ENCODE results near the gene PIP4K2C.
"Not testable (repeated sequence)": the region's sequence is repeated elsewhere in the genome, so short reads cannot be mapped to it uniquely, and the experiment has no call there.

Gene PIP4K2C

DNA sequence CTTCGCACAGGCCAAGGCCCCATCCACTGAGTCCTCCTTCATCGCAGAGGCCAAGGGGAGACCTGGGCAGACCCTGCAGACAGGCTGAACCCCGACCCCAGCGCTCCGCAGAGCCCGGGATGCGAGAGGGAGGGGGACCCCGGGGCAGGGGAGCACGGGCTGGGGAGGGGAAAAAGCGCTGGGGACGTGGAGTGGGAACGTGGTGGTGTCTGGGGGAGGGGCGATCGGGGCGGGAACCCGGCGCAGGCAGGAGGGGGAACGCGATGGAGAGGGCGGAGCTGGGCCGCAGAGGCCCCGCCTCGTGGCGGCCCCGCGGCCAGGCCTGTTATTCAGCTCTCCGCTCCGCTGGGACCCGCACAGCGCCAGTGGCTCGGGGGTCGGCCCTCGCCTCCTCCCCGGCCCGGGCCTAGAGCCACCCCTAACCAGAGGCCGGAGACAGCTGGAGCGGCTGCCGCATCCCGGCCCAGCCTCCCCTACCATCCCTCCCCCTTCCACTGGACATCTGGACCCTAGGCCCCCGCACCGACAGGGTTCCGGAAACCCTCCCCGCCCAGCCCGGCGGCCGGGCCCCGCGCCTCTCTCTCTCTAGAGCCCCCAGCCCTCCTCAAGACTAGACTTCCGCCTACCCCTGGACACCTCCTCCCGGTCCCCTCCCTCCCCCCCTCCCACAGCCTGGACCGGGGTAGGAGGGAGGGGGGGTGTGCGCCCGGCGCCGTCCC, 20.3 kb downstream of the PIP4K2C start, which contains the start of gene ARHGEF25:
Gene ARHGEF25 (plus strand): TSS at position 328 of the 719 bp plus-strand sequence. CDS start 460 bp downstream, outside the sequence.
- DNase-seq: peak; percentile 45

DNA sequence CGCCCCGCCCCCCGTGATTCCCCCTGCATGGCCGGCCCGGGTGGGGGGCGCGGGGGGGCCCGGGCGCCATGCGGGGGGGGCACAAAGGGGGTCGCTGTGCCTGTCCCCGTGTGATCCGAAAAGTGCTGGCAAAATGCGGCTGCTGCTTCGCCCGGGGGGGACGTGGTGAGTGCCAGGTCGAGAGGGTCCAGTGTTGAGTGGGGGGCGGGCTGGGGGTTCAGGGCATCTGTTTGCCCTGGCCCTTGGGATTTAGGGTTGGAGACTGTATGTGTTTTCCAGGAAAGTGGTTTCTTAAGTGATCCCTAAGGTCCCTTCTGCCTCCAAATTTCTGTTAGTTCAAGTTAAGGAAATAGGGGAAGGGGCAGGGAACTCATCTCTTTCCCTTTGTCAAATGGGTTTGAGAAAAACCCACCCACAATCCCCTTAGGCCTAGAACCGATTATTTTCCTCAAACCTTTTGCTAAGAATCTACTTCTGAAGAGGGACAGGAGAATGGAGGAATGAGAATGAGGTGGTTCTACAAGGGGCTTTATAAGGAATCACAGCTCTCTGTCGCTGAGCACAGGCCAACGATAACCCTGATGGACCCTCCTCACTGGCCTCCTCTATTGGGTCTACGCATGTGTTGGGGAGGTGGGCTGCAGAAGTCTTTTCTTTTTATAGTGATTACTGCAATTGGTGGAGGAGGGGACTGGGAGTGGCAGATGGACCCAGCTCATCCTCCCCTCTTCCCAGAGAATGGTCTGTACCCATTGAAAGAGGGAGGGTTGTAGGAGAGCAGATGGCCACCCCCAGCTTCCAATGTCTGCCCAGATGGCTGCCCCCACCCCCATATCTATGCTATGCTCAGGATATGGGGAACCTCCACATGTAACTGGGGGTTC, 21.1 kb downstream of the PIP4K2C start:
- no peak for DNase-seq

DNA sequence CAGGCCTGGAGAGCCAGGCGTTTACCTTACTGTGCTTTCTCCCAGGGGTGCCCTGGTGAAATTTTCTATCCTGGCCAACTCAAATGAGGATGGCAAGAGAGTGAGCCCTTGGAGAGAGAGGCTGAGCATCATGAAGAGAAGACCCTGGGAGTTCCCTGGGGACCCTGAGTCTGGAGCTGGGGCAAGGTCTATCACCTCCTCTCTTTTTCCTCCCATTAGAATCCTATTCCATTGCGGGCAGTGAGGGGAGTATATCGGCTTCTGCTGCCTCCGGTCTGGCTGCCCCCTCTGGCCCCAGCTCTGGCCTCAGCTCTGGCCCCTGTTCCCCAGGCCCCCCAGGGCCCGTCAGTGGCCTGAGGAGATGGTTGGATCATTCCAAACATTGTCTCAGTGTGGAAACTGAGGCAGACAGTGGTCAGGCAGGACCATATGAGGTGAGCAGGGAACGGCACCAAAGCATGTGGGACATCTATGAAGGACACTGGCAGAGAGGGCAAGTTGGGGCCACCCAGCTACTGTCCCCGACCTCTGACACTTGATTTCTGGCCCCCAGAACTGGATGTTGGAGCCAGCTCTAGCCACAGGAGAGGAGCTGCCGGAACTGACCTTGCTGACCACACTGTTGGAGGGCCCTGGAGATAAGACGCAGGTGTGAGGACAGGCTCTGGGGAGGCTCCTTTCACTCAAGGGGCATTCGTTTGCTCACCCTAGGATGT, 21.9 kb downstream of the PIP4K2C start:
- no peak for DNase-seq

DNA sequence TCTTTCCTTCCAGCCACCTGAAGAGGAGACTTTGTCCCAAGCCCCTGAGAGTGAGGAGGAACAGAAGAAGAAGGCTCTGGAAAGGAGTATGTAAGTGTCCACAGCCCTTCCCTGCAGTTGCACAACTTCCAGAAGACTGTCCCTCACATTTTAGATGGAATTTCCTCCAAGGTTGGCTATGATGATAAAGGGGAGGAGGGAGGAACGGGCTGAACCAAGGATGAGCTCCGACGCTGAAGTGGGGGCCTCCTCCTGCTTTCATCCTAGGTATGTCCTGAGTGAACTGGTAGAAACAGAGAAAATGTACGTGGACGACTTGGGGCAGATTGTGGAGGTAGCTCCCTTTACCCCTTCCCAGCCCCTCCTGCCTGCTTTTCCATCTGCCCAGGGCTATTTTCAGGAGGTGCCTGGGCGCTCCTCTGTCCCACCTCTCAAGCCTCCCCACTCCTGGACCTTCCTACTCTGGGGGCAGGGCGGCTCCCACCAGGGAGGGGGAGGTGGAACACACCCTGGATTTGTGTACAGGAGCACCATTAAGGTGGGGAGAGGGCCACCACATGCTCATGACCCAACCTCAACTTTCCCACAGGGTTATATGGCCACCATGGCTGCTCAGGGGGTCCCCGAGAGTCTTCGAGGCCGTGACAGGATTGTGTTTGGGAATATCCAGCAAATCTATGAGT, 22.6 kb downstream of the PIP4K2C start:
- no peak for DNase-seq

DNA sequence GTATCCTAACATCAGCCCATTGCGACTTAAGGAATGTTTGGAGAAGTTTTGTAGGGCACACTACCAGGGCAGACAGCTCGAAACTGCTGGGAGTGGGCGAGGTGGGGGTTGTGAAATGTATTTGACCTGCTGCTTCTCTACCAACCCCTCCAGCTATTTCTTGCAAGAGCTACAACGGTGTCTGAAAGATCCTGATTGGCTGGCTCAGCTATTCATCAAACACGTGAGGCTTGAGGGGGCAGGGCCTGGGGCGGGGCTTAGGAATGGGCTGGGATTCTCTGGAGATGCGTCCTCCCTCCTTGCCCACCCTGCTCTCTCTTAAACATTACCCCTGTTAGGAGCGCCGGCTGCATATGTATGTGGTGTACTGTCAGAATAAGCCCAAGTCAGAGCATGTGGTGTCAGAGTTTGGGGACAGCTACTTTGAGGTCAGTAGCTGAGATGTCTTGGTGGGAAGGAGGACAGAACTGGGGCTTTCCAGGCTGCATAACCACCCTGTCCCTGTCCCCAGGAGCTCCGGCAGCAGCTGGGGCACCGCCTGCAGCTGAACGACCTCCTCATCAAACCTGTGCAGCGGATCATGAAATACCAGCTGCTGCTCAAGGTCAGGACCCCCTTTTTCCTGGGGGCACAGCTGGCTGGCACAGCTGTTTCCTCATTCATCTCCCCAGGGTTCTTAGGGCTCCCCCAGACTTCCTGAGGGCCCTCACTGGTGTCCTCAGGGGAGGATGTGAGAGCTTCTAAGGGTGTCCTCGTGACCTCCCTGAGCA, 23.4 kb downstream of the PIP4K2C start:
- DNase-seq: no peak

DNA sequence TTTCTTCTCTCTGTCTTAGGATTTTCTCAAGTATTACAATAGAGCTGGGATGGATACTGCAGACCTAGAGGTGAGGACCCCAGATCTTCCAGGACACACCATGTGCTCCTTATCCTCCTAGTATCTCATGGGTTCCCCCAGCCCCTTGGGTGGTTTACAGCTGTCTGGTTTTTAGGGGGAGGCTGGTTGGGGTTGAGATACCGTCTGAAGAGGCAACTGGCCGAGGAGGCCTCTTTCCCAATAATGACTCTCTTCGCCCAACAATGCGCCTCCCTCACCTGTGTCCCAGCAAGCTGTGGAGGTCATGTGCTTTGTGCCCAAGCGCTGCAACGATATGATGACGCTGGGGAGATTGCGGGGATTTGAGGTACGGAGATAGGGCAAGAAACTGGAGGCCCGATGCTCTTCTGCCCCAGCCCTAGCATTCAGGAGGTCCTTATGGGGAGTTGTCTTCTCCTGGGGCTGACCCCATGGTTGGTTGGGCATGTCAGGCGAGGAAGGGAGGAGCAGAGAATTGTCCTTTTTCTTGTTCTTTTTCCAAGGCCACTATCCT, 24.0 kb downstream of the PIP4K2C start:
- no peak for DNase-seq

DNA sequence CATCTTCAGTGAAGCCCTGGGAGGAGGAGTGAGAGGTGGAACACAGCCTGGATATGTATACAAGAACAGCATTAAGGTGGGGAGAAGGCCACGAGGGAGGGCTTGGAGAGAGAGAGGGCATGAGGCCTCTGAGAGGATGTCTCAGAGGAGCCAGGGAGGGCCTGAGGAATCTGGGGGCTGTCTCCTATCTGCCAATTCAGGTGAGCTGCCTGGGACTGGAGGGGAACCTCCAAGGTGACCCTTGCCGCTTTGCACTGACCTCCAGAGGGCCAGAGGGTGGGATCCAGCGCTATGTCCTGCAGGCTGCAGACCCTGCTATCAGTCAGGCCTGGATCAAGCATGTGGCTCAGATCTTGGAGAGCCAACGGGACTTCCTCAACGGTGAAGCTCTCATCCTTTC, 24.6 kb downstream of the PIP4K2C start:
- no peak for DNase-seq

DNA sequence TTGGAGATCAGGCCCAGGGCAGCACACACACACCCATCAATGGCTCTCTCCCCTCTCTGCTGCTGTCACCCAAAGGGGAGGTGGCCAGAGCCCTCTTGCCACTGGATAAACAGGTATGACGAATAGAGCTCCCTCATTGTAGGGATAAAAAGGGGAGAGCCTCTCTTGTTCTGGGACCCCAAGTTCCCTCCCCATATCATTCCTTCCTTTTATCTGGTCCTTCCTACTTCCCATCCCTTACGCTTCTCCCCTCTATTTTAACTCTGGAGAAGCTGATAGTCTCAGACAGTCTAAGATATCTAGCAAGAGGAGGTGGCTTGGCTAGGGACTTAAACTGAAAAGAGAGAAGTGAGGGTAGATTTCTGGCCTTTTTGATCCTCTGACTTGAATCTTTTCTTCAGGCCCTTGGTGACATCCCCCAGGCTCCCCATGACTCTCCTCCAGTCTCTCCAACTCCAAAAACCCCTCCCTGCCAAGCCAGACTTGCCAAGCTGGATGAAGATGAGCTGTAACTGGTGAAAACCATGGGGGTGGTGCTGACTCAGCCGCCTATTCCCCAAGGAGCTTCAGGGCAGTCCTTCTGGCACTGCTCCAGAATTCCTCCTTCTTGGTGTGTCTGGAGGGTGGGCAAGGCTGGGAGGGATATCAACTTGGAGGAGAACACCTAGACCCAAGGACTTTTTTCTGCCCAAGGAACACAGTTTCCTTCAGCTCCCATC, 25.6 kb downstream of the PIP4K2C start:
- no peak for DNase-seq

DNA sequence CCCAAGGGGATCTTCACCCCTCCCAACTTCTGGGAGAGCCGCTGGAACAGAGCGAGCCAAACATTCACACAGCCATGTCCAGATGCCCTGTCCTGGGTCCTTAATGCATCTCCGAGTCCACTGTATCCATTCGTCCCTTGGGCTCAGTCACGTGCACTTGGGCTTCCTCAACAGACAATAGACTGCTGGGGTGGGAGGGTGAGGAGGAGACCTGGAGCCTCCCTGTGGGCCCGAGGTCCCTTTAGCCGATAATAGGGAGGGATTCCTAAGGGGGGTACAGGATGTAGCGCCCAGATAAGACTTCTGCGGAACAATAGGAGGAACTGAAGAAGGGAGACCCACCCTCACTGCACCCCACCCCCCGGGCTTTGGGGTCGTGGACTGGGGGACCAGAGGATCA, 26.9 kb downstream of the PIP4K2C start:
- DNase-seq: no peak

DNA sequence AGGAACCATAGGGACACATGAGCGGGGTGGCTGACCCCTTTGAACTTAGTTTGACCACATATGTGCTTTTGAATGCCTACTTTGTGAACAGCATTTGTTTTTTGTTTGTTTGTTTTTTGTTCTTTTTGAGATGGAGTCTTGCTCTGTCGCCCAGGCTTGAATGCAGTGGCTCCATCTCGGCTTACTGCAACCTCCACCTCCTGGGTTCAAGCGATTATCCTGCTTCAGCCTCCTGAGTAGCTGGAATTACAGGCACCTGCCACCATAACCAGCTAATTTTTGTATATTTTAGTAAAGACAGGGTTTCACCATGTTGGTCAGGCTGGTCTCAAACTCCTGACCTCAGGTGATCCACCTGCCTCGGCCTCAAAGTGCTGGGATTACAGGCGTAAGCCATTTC, 27.4 kb downstream of the PIP4K2C start:
- DNase-seq: not testable (repeated sequence)

DNA sequence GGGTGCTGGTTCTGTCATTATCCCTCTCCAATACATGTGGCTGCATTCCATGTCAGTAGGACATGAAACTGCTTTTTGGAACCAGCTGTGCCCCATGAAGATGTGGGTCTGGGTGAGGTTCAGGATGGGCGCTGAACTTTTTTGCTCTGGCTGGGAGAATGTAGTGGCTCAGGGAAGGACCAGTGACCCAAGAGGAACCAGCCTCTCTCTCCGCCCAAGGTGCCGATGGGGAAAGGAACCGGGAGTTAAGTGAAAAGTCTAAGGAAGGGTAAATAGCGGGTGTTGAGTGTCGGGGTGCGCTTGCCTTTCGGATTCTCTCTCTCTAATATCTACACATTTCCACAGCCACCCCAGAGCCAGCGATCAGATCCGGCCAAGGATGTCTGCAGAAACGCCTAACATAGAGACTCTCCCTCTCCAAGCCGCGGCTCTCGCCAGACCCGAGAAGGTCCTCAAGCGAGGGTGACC, 28.0 kb downstream of the PIP4K2C start:
- DNase-seq: no peak

DNA sequence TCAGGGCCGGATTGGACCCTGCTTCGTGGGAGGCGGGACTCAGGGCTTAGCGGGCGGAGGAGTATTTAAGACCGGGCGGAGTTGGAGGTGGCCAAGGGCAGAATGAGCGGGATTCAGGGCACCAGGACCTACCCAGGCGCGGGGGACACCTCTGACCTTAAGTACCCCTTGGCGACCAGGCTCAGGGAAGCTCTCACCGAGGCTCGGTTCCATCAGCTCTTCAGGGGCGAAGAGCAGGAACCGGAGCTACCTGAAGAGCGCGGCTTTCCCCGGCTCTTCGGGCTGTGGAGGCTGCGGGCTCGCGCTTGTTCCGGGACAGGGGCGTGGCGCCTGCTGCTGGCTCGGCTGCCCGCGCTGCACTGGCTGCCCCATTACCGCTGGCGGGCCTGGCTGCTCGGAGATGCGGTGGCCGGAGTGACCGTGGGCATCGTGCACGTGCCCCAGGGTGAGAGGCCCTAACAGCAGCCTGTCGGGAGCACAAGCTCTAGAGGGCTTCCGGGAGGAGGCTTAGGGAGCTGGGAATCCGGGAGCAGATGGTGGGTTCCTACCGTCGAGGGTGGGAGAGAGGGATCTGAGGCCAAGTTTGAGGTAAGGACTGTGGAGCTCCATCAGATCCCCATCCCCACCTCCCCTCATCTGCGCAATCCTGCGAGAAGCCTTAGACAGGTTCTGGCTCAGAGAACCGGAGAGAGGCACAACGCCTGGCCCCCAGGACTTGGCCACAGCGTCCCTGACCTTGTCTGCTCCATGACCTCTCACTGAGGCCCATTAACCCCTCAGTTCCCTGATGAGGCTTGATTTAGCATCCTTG, 28.6 kb downstream of the PIP4K2C start:
- no peak for DNase-seq

DNA sequence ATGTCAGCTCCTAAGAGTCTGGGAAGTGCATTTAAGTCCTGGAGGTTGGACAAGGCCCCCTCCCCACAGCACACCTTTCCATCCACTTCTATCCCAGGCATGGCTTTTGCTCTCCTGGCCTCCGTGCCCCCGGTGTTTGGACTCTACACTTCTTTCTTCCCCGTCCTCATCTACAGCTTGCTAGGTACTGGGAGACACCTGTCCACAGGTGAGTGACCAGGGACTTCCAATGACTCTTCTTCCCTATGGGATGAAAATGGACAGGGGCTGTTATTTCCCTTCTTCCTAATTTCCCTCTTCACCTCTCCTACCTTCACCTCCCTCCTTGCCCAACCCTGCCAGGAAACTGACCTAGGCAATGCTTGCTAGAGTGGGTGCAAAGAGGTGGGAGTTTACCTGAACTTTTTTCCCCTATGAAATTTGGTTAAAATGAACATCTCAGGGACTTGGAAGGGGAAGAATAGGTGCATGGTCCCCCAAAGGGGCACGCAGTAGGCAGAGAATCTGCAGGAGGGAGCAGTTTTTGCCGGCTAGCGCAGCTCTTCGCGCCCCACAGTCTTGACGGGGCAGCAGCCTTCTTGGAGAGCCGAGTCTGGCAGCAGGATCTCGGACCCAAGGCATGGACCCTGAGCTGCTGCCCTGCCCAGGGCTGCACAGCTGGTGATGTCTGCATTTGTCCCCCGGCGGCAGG, 29.4 kb downstream of the PIP4K2C start:
- no peak for DNase-seq

DNA sequence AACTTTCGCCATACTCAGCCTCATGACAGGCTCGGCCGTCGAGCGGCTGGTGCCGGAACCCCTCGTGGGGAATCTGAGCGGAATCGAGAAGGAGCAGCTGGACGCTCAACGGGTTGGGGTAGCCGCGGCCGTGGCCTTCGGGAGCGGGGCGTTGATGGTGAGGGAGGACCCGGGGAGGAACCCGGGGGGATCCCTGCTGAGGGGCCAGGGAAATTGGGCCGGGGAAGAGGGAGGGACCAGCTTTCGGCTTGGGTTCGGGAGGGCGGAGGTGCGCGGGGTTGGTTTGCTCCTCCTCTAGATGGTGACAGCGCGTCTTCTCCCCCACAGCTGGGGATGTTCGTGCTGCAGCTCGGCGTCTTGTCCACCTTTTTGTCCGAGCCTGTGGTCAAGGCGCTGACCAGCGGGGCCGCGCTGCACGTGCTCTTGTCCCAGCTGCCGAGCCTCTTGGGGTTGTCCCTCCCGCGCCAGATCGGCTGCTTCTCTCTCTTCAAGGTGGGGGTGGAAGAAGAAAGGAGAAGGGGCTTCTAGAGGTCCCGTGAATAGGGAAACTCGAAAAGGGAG, 30.0 kb downstream of the PIP4K2C start:
- no peak for DNase-seq

DNA sequence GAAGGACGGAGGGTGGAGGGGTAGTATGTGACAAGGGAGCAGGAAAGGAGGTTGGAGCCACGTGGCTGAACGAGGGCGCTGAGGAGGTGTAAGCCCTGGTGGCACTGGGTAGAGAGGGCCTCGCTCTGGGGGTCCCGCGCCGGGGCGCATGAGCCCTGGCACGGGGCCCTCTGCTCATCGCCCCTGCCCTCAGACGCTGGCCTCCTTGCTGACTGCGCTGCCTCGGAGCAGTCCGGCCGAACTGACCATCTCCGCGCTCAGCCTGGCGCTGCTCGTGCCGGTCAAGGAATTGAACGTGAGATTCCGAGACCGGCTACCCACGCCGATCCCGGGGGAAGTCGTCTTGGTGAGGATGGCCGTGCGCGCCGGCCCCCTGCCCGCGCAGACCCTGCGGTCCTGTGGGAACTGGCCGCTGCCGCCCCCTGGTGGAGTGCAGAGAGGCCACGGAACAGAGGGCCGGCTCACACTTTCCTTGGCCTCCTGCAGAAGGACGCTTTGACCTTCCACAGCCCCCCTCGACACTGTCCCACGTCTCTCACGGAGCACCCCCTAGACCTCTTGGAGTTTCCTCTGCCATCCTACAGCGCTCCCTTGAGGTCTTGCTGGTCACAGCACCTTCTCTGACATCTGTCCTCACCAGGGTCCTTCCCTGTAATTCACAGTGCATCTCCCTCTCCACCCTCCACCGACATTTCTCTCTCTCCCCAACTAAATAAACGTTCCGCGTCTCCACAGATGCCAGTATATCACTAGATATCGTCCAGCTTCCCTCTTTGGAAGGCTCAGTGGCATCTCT, 30.7 kb downstream of the PIP4K2C start:
- peak; percentile 37 for DNase-seq

DNA sequence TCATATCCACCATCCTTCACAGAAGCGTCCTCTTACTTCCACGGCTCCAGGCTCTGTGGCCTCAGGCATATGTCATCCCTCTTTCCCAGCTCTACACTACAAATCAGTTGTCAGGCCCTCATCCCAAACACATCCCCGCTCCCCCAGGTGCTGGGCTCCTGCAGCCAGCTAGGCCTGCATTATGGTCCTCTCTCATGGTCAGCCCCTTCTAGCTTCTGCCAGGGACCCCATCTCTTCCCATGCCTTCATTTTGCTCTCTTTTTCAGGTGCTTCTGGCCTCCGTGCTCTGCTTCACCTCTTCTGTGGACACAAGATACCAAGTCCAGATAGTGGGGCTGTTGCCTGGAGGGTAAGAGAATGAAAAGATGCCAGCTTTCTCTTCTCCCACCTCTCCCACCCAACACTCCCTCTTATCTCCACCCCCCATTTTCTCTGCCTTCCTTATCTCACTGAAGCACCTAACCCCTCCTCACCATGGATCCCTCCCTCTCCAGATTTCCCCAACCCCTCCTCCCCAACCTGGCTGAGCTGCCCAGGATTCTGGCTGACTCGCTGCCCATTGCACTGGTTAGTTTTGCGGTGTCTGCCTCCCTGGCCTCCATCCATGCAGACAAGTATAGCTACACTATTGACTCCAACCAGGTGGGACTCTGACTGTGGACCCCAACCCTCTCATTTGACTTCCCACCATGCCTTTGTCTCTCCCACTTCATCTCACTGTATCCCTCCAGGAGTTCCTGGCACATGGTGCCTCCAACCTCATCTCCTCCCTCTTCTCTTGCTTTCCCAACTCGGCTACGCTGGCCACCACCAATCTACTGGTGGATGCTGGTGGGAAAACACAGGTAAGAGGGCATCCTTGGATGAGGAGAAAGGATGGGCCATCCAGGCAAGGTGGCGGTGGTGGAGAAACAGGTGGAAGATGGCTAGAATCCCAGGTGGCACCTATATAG, 31.6 kb downstream of the PIP4K2C start:
- no peak for DNase-seq

DNA sequence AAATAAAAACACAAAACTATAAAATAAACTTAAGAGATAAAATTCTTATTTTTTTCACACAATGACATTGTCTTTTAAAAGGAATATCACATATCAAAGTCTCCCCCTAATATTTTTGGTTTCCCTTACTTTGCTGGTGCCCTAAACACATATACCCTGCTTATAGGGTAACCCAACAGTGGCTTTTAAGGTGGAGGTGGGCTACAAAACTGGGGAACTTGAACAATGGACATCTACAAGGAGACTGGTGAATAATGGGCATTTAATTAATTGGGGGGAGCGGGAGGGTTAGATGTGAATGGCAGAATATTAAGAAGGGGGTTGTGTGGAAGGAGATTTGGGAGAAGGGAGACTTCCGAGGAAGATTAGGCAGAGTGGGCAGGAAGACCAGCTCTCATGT, 32.4 kb downstream of the PIP4K2C start:
- no peak for DNase-seq
